OCI-M1 (cell line): ENCODE results near the gene SNAI3.

Experiments used
- DNase-seq: peaks from one replicate; lab custom pipeline; 2025; lab: John Stamatoyannopoulos, UW

SNAI3 gene

GRCh38 chr16:88686439-88687253 is at the start of gene SNAI3:
Gene SNAI3, minus strand, starts transcription at chr16:88686507. Its CDS starts 101 bp downstream, at chr16:88686406.
- peak; percentile 86 for DNase-seq

GRCh38 chr16:88736088-88736487 is 49.8 kb upstream of the SNAI3 start:
- no peak for DNase-seq

- no peak for DNase-seq
Observed at GRCh38 chr16:88735616-88736015, 49.3 kb upstream of the SNAI3 start.

GRCh38 chr16:88735121-88735520 is 48.8 kb upstream of the SNAI3 start:
- DNase-seq = no peak

- DNase-seq = no peak
Observed at GRCh38 chr16:88734361-88734728, 48.0 kb upstream of the SNAI3 start.

GRCh38 chr16:88733630-88734360 is 47.5 kb upstream of the SNAI3 start:
- no peak for DNase-seq

GRCh38 chr16:88732961-88733294 is 46.6 kb upstream of the SNAI3 start:
- DNase-seq = no peak

GRCh38 chr16:88732172-88732960 is 46.1 kb upstream of the SNAI3 start:
- no peak for DNase-seq

GRCh38 chr16:88731699-88732098 is 45.4 kb upstream of the SNAI3 start:
- no peak for DNase-seq

- no peak for DNase-seq
Observed at GRCh38 chr16:88730632-88731607, 44.6 kb upstream of the SNAI3 start.

- no peak for DNase-seq
Observed at GRCh38 chr16:88727871-88728270, 41.6 kb upstream of the SNAI3 start.

- DNase-seq = no peak
Observed at GRCh38 chr16:88726981-88727380, 40.7 kb upstream of the SNAI3 start.

- DNase-seq = no peak
Observed at GRCh38 chr16:88726408-88726749, 40.1 kb upstream of the SNAI3 start.

- DNase-seq = no peak
Observed at GRCh38 chr16:88725609-88726407, 39.5 kb upstream of the SNAI3 start.

GRCh38 chr16:88724855-88725555 is 38.7 kb upstream of the SNAI3 start:
- no peak for DNase-seq

GRCh38 chr16:88723911-88724310 is 37.6 kb upstream of the SNAI3 start:
- DNase-seq = no peak

GRCh38 chr16:88723507-88723887 is 37.2 kb upstream of the SNAI3 start:
- DNase-seq = no peak

GRCh38 chr16:88722784-88723506 is 36.6 kb upstream of the SNAI3 start:
- DNase-seq = no peak
